Endothelial cell of umbilical vein (primary cell): ENCODE results near the gene DSCAML1.

Source experiments
- CTCF ChIP-seq, 2 donors: IDR thresholded peaks; 1 replicate in 1 of 2; 2 replicates in 1 of 2; pipeline ENCODE4 v1.5.1; 2011; ENCODE audit warnings: low read length in 2 of 2, mild to moderate bottlenecking in 2 of 2, moderate library complexity in 2 of 2, control low read depth in 1 of 2, inconsistent platforms in 1 of 2, low read depth in 1 of 2; ENCODE audit not compliant: insufficient read depth in 1 of 2; ENCODE audit errors: extremely low read depth in 1 of 2
- POLR2A ChIP-seq: IDR thresholded peaks from 2 replicates; pipeline ENCODE4 v1.6.1; 2012; ENCODE audit warnings: low read depth, mild to moderate bottlenecking, control low read depth, low read length

GRCh38 chr11:117509543-117509942 lies 287.5 kb downstream of the DSCAML1 start:
- no peak for TF ChIP-seq POLR2A
- no peak for TF ChIP-seq CTCF (IDR thresholded peaks at IDR 0.05; ENCODE audit: extremely low read depth in 1 of 2, insufficient read depth in 1 of 2, low read depth in 1 of 2, low read length in 2 of 2)
